GM19023 (cell line): ENCODE results near the gene NHLH2.

Experiments
- ATAC-seq: cut with Tn5 transposase; IDR thresholded peaks from one replicate; pipeline ENCODE4 v1.9.1; 2021; ENCODE audit warnings: mild to moderate bottlenecking, moderate library complexity; ENCODE audit not compliant: unreplicated experiment

Gene NHLH2

DNA sequence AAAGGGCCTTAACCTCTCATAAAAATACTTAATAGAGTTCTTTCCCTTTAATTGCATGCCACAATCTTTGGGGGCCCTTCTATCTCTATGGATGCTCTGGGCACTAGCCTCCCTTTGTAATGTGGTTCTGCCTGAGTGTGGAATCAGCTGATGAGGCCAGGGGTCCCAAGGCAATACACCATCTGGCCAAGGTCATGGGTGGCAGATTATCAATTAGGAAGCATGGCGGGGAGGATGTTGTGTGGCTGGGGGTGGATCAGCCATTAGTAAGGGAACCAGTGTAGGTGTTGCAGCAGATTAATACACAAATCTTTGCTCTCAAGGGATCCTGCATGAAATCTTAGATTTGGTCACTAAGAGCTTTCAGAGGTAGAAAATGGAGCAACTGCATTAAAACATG is 35.3 kb downstream of the NHLH2 start:
- no peak for ATAC-seq

DNA sequence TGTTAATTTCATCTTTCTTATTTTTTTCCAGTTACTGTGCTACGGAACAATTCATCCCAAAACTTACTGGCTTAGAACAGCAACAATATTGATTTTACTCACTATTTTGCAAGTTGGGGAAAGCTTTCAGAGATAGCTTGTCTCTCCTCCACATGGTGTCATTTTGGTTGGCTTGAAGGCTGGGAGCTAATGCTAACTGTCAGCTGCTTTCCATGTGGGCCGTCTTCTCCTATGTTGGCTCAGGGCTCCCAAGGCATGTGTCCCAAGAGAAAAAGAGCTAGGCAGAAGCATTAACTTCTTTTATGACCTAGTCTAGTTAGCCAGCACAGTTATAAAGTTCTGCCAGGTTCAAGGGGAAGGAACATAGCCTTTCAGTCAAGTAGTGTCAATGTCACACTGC is 38.5 kb downstream of the NHLH2 start:
- no peak for ATAC-seq

DNA sequence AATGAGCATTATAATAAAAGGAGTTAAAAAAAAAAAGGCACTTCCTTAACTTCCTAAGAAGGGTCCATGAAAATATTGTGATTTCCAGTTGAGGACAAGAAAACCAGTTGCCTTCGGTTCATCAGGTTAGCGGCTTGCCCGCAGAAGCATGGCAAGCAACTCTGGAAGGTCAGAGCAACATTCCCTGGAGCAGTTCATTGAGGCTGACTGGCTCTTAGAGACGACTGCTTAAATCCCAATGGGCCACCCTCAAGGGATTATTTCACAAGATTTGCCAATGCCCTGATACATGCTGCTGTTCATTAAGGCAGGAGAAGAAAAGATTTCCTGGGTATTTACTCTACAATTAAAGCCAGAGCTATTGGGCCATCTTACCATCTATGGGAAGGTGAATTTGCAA is 43.4 kb downstream of the NHLH2 start:
- no peak for ATAC-seq

DNA sequence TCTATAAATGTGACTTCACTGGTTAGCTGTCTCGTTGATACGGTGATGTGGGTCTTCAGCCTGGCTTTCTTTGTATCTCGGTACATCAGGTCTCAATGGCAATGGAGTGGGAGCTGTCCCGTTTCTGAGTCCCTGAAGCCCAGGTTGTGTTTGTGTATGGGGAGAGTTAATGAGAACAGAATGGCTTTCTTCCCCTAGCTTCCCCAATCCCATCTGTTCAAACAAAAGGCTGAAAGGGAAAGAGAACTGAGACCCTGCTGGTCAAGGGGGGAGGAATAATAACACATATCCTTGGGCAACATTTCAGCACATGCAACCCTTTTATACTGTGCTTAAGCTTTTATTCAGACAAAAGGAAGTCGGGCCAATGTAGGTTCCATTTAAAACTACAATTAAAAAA is 44.0 kb downstream of the NHLH2 start:
- no peak for ATAC-seq

DNA sequence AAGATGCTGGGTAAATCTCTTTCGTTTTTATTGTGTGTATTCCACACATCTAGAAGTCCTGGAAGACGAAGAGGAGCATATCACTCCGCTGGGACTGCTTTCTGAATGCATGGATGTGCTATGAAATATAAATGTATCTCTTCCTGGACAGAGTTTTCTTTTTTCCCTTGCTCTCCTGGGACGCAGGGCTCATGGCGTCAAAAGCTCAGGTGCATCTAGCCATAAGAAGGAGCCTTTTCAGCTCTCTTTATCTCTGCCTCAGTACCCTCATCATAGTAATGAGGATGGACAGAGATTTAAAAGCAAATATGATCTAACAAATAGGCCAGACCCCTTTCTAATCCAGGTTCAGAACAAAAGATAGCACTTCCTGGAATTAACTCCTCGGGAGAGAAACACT is 44.9 kb downstream of the NHLH2 start:
- no peak for ATAC-seq

DNA sequence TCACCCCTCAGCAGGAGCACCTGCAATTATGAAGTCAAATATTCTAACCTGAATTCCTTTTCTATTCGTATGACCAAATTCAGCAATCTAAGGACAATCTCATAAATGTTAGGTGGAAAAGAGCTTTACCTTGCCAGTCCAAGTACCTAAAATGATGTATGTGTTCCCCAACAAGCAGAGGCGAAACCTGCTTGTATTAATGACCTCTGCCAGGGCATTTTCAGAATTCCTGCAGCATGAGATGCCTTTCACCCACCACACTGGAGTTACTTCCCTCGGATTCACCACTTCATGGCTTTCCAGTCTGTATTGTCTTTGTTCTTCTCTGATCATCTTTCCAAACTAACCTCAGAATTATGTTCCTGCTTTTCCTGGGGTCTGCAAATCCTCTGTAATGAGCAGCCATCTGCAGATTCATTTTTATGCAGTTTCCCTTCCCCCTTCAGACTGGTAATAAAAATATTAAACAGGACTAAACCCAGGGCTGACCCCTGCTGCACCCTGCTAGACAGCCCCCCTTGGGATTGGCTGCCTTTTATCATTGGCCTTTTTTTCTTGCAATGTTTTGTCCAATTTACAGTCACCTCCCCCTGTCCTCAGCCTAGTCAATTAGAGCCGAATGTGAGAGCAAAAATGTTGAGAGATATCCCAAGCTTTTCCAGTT is 45.8 kb downstream of the NHLH2 start:
- ATAC-seq = no peak

DNA sequence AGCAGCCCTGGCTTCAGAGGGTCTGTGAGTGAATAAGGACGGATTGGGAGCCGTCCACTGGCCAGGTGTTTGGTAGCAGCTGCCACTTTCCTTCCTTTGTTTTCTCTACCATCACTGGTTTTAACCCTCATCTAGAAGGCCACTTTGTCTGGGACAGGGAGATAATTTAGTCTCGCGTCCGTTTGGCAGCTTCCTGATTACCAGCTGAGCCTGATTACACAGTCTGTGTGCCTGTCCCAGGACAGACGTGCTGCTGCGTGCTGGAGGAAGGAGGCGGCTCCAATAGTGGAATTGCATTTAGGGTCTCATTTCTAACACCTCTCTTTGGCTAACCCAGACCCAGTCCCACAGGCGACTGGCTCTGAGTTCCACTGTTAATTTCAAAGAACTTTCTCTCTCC is 47.8 kb downstream of the NHLH2 start:
- no peak for ATAC-seq

DNA sequence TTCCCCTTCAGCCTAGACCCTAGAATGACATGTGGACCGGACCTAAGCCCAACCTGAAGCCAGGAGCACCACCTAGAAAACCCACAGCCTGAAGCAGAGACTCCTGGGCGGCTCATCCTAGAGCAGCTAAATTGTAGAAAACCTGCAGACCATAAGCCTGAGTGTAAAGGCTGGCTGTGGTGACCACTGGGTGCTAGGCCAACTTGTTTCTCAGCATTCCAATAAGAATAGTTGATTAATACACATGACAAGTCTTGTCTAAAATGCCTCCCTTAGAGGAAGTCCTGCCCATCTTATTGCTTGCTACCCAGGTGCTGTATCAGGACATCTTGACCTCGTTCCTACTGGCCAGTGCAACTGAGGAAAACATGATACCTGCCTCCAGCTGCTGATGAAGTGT is 49.1 kb downstream of the NHLH2 start:
- ATAC-seq = no peak

DNA sequence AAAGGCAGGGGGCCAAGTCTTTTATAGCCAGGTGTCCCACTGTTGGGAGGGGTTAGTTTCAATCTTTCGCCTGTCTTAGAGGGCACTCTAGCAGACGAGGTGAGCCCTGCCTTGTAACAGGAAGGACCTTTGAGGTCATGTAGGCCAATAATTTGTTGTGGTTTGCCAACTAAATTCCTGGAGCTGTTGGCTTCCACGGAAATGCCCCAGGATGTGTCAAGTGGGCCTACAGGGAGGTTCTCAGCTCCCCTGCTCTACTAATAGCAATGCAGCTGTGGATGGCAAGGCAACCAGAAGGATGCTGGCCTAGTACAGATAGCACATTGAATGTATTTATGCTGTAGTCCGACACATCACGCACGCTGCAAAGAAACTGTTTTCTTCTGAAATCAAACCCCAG is 50.1 kb downstream of the NHLH2 start:
- no peak for ATAC-seq

DNA sequence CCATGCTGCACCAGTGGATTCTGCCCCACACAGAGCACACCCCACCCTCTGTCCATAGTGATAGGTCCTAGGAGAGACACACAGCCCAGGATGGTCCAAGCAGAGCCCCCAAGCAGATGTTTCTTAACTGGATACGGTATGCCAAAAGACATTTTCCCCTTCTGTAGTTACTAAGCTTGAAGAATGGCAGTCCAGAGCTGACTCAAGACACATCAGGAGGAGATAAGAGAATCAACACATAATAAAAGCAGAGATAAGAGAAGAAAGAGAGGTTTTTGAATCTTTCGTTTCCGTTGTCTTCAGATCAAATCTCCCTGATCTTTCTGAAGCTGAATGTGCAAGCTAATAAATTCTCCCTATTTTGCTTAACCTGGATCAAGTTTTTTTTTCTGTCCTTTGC is 50.6 kb downstream of the NHLH2 start:
- ATAC-seq = no peak
